GM12801 (cell line): Measurements from ENCODE around the gene ARHGAP10.

Experiments used
- CTCF ChIP-seq: IDR thresholded peaks from one replicate; pipeline ENCODE4 v1.5.1; 2011; ENCODE audit warnings: control low read depth; ENCODE audit not compliant: insufficient read length; ENCODE audit errors: extremely low read depth

Gene ARHGAP10

GRCh38 chr4:147749811-147750321 is 18.0 kb downstream of the ARHGAP10 start:
- no peak for TF ChIP-seq CTCF

GRCh38 chr4:147753047-147753446 is 21.2 kb downstream of the ARHGAP10 start:
- no peak for TF ChIP-seq CTCF

GRCh38 chr4:147754037-147754445 is 22.2 kb downstream of the ARHGAP10 start:
- TF ChIP-seq CTCF, result no peak

GRCh38 chr4:147755561-147756295 is 23.8 kb downstream of the ARHGAP10 start:
- no peak for TF ChIP-seq CTCF

- no peak for TF ChIP-seq CTCF
These were observed 24.5 kb downstream of the ARHGAP10 start for GRCh38 chr4:147756417-147756816.

GRCh38 chr4:147760176-147760575 is 28.3 kb downstream of the ARHGAP10 start:
- TF ChIP-seq CTCF, result no peak

GRCh38 chr4:147760695-147761094 is 28.8 kb downstream of the ARHGAP10 start:
- no peak for TF ChIP-seq CTCF
